Activated T-helper 1 cell treated with anti-CD3 and anti-CD28 coated beads, Interleukin-2, amount 50 U/mL, for 16 hours (primary cell): ENCODE measurements around the gene GOSR1.
"Not testable (repeated sequence)": the region's sequence is repeated elsewhere in the genome, so short reads cannot be mapped to it uniquely, and the experiment has no call there.

Experiments
- DNase-seq, 2 donors: peaks; one replicate each; pipeline ENCODE4 v3.0.0-alpha.2; 2020; ENCODE audit warnings: low read depth in 1 of 2, low spot score in 1 of 2

GOSR1 gene

DNA sequence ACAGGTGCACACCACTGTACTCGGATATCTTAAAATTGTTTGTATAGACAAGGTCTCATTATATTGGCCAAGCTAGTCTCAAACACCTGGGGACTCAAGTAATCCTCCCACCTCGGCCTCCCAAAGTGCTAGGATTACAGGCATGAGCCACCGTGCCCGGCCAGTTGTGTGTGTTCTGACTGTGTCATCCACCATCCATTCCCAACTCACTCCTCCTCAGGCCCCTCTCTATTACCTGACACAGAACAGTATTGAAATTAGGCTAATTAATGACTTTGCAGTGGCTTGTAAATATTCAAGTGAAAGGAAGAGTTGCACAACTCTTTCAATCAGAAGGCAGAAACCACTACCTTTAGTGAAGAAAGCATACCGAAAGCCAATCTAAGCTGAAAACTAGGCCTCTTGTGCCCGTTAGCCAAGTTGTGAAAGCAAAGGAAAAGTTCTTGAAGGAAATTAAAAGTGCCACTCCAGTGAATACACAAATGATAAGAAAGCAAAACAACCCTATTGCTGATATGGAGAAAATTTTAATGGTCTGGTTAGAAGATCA is 28.7 kb downstream of the GOSR1 start:
- no peak for DNase-seq

DNA sequence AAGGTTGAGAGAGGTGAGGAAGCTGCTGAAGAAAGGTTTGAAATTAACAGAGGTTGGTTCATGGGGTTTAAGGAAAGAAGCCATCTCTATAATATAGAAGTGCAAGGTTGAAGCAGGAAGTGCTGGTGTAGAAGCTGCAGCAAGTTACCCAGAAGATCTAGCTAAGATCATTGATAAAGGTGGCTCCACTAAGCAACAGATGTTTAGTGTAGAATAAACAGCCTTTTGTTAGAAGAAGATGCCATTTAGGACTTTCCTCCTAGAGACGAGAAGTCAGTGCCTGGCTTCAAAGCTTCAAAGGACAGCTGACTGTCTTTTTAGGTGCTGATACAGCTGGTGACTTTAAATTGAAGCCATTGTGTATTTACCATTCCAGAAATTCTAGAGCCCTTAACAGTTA is 29.3 kb downstream of the GOSR1 start:
- no peak for DNase-seq

DNA sequence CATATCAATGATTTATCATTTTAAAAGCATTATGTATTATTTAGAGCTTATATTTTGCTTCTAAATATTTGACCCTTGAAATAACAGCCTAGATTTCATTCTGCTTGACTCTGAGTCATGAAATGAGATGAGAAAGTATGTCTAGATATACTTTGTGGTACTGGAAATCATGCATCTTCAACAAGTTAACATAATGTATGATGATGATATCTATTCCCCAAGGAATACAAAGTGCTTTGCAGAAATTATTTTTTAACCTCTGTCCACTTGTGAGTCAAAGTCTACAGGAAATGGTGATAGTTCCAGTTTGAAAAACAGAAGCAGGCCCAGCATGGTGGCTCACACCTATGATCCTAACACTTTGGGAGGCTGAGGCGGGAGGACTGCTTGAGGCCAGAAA is 36.1 kb downstream of the GOSR1 start:
- DNase-seq = no peak

DNA sequence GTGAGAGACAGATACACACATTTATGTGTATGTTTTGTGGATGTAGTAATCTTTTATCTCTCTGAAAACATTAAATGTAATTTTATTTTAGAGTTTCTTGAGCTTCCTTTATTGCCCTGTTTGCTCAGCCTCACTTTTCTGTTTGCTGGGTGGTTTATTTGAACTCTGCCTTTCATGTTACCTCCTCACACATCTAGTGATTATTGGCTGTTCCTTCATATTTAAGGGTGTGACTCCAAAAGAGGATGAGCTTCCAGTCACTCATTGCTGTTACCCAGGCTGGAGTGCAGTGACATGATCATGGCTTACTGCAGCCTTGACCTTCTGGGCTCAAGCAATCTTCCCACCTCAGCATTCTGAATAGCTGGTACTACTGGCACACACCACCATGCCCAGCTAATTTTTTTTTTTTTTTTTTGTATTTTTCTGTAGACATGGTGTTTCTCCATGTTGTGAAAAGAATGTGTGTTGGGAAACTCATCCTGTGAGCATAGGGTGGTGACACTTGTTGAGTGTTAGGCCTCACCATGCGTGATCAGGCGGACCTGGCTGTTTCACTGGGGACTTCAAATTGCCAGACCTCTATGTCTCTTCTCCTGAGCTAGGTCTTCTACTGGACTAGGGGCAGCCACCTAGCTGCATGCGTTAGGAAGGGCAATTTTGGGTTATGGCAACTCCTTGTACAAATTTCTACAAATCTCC is 37.8 kb downstream of the GOSR1 start:
- DNase-seq = no peak

DNA sequence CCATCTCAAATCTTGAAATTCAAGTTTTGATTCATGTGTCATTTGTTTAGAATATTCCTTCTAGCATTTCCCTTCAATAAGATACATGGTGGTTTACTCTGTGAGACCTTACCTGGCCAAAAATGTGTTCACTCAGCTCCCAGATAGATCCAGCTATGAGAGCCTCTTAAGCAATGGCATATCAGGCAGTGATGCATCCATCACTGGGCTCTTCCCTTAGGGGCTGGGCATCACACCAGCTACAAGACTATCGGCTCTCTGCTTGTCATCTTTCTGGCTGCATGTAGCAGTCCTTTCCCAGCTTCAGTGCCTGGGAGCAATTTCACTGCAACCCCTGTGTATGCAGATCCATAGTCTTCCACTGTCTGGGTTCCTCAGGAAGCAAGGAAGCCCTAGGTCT is 40.6 kb downstream of the GOSR1 start:
- no peak for DNase-seq

DNA sequence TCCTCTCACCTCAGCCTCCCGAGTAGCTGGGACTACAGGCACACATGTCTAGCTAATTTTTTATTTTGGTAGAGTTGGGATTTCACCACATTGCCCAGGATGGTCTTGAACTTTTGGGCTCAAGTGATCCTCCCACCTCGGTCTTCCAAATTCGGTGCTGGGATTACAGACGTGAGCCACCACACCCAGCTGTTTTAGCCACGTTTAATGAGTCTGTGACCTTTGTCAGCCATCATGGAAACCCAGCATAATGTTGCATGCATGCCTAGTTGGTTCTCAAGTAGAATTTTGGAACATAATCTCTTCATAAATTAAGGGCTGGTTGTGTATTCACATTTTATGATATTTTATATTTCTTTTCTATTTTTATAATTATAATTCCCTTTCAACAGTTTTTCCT is 42.0 kb downstream of the GOSR1 start:
- no peak for DNase-seq

DNA sequence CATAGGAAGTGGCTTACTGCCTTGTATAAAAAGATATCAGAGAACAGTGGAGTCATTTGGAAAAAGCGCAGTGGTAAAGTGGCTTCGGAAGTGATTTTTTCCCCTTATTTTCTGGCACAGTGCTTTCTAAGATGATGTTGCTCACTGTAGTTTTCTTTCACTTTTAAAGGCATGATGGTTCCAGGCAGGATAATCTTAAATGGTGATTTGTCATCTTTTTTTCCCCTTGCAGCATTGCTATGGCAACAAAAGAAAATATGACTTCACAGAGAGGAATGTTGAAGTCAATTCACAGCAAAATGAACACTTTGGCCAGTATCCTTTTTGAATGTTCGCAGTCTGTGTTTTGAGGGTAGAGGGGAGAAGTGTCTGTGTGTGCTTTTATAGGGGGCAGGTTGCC is 42.5 kb downstream of the GOSR1 start:
- DNase-seq = no peak

DNA sequence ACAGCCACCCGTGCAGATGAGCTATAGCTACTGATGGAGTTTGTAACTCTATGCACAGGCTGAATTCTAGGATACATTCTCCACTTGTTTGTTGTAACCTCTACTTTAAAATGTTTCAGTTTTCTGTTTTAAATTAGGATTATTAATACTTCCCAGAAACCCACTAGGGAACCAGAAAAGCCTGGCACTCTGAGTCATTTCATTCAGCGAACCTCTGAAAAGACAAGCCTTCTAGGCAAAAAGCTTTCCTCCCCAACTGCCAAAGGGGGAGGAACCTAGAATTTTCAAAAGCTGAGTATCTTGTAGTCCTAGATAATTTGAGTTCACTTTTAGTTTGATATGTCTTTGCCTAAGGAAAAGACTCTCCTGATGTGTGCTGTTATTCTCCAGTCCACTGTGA is 43.2 kb downstream of the GOSR1 start:
- DNase-seq = no peak

DNA sequence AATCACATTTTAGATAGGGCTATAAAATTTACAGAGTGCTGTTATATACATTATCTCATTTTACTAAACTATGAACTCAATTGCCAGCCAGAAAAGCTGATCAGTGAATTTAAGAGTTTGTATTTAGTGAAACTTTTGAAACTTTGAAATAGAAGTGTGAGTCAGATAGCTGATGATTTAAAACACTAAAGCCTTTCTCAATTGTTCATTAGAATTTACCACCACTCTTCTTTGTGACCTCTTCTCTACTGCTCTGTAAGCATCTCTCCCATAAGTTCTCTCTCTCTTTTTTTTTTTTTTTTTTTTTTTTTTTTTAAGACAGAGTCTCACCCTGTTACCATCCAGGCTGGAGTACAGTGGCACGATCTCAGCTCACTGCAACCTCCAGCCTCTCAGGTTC is 43.7 kb downstream of the GOSR1 start:
- DNase-seq = no peak

DNA sequence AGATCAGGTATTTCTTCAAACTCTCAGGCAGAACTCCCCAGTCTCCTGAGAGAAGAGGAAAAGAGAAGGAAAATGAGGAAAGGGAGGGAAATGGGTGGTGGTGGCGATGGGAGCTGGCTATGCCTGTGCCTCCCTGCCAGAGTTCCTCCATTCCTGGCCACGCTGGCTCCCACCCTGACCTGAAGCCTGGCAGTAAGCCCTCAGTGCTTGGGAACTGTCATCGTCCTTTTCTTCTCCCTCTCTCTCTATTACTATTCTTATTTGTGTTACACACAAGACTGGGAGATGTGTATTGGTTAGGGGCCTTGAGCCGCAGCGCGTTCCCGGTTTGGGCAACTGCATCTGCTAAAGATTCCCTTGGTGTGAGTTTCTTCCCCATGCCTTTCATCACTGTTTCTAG is 44.6 kb downstream of the GOSR1 start:
- no peak for DNase-seq

DNA sequence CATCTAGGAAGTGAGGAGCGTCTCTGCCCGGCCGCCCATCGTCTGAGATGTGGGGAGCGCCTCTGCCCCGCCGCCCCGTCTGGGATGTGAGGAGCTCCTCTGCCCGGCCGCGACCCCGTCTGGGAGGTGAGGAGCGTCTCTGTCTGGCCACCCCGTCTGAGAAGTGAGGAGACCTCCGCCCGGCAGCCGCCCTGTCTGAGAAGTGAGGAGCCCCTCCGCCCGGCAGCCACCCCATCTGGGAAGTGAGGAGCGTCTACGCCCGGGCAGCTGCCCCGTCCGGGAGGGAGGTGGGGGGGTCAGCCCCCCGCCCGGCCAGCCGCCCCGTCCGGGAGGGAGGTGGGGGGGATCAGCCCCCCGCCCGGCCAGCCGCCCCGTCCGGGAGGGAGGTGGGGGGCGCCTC is 46.0 kb downstream of the GOSR1 start:
- DNase-seq = not testable (repeated sequence)

DNA sequence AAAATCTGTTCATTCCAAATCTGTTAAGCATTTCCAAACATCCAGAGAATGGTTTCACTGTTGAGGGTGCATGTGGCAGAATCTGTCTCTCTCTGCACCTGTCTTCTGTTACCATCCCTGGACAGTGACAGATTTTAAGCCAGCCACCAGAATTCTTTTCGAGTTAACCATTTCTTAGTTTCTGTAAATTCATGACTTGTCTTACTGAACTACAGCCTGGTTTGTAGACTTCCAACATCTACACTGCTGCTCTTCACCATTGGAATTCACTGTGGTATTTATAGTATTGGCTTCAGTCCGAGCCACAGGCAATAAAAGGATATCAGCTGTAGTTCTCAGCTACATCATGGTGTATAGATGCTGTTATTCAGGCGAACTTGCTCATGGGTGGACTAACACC is 47.6 kb downstream of the GOSR1 start:
- DNase-seq = no peak

DNA sequence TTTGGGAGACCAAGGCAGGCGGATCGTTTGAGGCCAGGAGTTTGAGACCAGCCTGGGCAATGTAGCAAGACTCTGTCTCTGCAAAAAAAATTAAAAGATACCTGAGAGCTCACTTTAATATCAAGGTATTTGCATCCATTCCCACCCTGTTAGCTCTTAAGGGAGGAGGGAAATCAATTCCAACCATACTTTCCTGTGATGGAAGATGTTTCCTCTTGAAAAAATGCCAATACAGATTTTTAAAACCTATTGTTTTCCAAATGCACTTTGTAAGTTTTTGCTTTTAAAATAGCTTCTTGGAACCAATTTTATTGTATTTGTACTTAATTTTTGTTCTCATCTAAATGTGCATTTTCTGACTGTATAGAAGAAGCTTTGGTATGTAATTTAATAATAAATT is 49.2 kb downstream of the GOSR1 start:
- no peak for DNase-seq

DNA sequence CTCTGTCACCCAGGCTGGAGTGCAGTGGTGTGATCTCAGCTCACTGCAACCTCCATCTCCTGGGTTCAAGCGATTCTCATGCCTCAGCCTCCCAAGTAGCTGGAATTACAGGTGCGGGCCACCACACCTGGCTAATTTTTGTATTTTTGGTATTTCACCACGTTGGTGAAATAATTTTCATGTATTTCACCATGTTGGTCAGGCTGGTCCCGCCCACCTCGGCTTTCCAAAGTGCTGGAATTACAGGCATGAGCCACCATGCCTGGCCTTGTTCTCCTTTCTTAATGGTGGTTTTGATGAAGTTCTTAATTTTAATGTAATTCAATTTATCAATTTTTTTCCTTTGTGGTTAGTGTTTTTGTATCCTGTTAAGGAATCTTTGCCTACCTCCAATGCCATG is 51.5 kb downstream of the GOSR1 start:
- not testable (repeated sequence) for DNase-seq

DNA sequence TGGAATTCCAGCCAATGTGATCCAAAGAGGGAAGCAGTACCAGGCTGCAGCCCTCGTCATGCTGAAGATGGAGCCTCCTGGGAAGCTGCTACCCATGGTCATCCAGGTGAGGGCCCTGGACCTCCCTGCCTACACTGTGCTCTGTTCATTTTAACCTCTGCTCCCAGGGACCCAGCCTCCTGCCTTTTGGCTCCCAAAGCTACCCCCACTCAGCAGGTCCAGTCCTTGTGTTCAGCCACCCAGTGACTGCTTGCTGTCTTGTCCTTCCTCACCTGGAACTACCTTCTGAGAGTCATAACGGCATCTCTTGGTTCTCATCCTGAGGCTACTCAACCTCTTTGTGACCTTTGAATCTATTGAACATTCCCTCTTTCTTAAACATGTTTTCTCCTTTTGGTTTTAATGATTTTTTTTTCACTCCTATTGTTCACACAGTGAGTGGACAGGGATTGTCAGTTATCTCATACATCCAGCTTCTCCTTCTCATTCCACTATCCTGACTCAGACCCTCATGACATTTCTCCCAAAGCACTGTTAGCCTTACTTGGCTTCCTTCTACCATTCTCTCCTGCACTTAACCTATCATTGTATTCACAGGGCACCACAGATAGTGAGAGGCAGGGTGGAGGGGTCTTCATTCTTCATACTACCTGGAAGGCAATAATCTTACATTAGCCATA is 53.3 kb downstream of the GOSR1 start:
- DNase-seq = no peak

DNA sequence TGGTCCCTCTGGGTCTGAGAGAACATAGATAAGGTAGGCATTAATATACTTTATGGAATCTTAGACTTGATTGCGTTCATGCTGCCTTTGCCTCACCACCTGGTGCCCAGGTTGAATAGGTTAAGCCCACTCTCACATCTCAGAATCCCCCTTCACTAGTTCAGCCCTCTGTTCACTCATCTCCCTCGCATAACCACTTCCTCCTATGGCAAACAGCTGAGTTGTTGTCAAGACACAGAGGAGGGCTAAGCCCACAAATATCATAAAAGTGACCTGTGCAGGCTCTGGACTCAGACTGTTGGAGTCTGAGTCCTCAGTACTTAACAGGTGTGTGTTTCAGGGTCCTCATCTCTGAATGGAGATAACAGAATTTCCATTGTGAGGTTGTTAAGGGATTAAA is 55.7 kb downstream of the GOSR1 start:
- DNase-seq = no peak

DNA sequence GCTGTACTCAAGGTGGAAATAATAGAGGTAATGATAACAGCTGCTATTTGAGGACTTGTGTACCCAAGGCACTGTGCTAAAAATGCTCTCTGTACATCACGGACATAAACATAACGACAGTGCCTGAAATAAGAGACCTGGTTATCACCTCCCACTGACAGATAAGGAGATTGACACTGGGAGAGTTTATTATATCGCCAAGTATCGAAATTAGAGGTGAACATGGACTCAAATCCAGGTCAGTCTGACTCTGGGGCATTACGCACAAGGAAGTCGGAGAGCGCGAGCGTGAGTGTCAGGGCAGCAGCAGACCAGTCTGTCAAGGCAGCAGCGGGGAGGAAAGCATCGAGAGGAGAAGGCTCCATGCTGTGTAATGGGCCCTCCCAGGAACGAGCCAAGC is 57.1 kb downstream of the GOSR1 start:
- DNase-seq = no peak

DNA sequence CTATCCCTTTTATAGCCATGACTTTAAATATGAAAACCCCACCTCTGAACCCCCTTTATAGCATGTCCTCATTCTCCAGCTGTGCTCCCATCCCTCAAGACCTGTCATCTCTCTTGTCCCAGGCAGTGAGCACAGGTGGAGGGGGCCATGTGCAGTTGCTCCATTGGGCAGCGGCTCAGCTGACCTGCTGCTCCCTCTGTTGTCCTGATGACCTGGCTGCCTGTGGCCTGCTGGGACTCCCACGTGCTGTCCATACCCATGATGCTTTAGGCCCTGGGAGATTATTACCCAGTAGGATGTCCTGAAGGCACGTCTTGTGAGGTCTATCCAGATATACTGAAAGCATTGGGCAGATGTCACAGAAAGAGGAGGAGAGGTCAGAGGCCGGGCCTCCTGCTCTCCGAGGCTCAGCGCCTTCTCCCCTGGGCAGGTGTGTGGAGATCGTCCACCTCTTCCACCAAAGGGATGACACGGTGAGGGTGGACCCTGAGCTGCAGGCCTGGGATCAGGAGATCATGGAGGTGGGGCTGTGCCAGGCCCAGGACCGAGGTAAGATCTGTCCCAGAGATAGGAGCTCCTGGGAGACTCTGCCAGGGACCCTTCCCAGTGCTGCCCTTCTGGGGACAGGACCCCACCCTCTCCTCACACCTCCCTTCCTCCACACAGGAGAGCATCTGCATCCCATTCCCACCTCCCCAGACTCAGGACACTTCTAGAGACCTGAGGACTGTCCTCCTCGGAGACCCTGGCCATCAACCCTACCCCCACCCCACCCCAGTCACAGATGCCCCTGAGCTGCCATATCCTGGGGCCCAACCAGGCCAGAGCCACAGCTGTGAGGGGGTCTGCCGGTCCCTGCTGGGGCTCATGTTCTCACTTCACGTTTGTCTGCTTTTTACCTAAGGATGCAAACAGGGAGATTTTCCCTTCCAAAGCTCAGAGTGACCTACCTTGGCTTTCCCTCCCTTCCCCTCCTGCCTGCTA is 58.0 kb downstream of the GOSR1 start:
- no peak for DNase-seq

DNA sequence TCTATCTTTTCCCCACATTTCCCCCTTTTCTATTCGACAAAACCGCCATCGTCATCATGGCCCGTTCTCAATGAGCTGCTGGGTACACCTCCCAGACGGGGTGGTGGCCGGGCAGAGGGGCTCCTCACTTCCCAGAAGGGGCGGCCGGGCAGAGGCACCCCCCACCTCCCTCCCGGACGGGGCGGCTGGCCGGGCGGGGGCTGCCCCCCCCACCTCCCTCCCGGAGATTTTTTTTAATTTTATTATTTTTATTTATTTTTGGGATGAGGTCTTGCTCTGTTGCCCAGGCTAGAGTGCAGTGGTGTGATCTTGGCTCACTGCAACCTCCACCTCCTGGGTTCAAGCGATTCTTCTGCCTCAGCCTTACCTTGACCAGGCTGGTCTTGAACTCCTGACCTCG is 59.6 kb downstream of the GOSR1 start:
- not testable (repeated sequence) for DNase-seq

DNA sequence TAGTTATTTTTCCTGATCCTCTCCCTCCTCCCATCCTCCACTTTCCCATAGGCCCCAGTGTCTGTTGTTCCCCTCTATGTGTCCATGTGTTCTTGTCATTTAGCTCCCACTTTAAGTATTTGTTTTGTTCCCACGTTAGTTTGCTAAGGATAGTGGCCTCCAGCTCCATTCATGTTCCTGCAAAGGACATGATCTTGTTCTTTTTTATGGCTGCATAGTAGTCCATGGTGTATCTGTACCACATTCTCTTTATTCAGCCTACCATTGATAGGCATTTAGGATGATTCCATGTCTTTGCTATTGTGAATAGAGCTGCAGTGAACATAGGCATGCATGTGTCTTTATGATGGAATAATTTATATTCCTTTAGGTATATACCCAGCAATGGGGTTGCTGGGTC is 60.5 kb downstream of the GOSR1 start:
- not testable (repeated sequence) for DNase-seq

DNA sequence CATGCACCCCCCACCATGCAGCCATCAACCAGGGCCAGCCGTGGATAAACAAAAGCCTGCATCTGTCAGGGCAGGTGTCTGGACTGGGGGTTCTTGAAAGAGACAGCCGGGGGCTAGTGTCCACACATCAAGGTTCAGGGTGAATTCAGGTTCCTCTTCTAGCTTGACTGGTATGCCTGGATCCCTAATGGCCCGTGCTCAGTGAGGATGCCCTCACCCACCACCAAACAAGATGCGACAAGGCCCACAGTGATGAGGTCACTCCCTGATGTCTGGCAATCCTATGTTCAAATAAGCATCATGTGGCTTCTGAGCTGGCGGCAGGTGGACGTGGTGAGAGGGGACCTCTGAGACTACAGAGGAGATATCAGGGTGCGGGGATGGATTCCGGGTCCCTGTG is 64.6 kb downstream of the GOSR1 start:
- DNase-seq = no peak

DNA sequence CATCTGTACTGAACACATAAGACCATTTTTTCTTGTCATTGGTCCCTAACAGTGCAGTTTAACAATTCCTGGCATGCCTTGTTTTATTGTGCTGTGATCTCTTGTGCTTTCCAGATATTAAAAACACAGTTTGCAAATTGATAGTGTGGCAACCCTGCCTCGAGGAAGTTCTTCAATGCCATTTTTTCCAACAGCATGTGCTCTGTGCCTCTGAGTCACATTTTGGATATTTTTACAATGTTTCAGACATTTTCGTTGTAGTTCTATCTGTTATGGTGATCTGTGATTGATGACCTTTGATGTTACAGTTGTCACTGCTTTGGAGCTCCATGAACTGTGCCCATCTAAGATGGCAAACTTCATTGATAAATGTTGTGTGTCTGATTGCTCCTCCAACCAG is 66.2 kb downstream of the GOSR1 start:
- no peak for DNase-seq
